Measurements from ENCODE around the gene FAM180A.

FAM180A gene

GRCh38 chr7:135782377-135782776 is 33.8 kb upstream of the FAM180A start:
- TF ChIP-seq GATA2 (IDR thresholded peaks at IDR 0.05; ENCODE audit: low read depth, low read length), result no peak
- no peak for TF ChIP-seq GATA3 (IDR thresholded peaks at IDR 0.05; ENCODE audit: low read depth, low read length)

- no peak for TF ChIP-seq GATA3 (IDR thresholded peaks at IDR 0.05; ENCODE audit: low read depth, low read length)
- no peak for TF ChIP-seq GATA2 (IDR thresholded peaks at IDR 0.05; ENCODE audit: low read depth, low read length)
Observed at GRCh38 chr7:135777626-135778398, 29.2 kb upstream of the FAM180A start.

GRCh38 chr7:135775230-135775629 is 26.6 kb upstream of the FAM180A start:
- TF ChIP-seq GATA3 (IDR thresholded peaks at IDR 0.05; ENCODE audit: low read depth, low read length), result no peak
- TF ChIP-seq GATA2 (IDR thresholded peaks at IDR 0.05; ENCODE audit: low read depth, low read length), result no peak

GRCh38 chr7:135774284-135774683 is 25.7 kb upstream of the FAM180A start:
- TF ChIP-seq GATA3 (IDR thresholded peaks at IDR 0.05; ENCODE audit: low read depth, low read length), result no peak
- no peak for TF ChIP-seq GATA2 (IDR thresholded peaks at IDR 0.05; ENCODE audit: low read depth, low read length)

GRCh38 chr7:135773464-135773863 is 24.9 kb upstream of the FAM180A start:
- no peak for TF ChIP-seq GATA3 (IDR thresholded peaks at IDR 0.05; ENCODE audit: low read depth, low read length)
- TF ChIP-seq GATA2 (IDR thresholded peaks at IDR 0.05; ENCODE audit: low read depth, low read length), result no peak

- TF ChIP-seq GATA3 (IDR thresholded peaks at IDR 0.05; ENCODE audit: low read depth, low read length), result no peak
- TF ChIP-seq GATA2 (IDR thresholded peaks at IDR 0.05; ENCODE audit: low read depth, low read length), result no peak
Observed at GRCh38 chr7:135772639-135773222, 24.1 kb upstream of the FAM180A start.

- TF ChIP-seq GATA2 (IDR thresholded peaks at IDR 0.05; ENCODE audit: low read depth, low read length), result no peak
- no peak for TF ChIP-seq GATA3 (IDR thresholded peaks at IDR 0.05; ENCODE audit: low read depth, low read length)
Observed at GRCh38 chr7:135771961-135772638, 23.5 kb upstream of the FAM180A start.

- TF ChIP-seq GATA3 (IDR thresholded peaks at IDR 0.05; ENCODE audit: low read depth, low read length) (no peak), GATA2 (IDR thresholded peaks at IDR 0.05; ENCODE audit: low read depth, low read length) (no peak)
Observed at GRCh38 chr7:135771051-135771450, 22.4 kb upstream of the FAM180A start.

GRCh38 chr7:135770139-135770710 is 21.6 kb upstream of the FAM180A start:
- no peak for TF ChIP-seq GATA3 (IDR thresholded peaks at IDR 0.05; ENCODE audit: low read depth, low read length)
- TF ChIP-seq GATA2 (IDR thresholded peaks at IDR 0.05; ENCODE audit: low read depth, low read length), result no peak

GRCh38 chr7:135769005-135769802 is 20.6 kb upstream of the FAM180A start:
- no peak for TF ChIP-seq GATA2 (IDR thresholded peaks at IDR 0.05; ENCODE audit: low read depth, low read length)
- no peak for TF ChIP-seq GATA3 (IDR thresholded peaks at IDR 0.05; ENCODE audit: low read depth, low read length)

- TF ChIP-seq GATA2 (IDR thresholded peaks at IDR 0.05; ENCODE audit: low read depth, low read length) (no peak), GATA3 (IDR thresholded peaks at IDR 0.05; ENCODE audit: low read depth, low read length) (no peak)
Observed at GRCh38 chr7:135768467-135768866, 19.9 kb upstream of the FAM180A start.

GRCh38 chr7:135768064-135768463 is 19.5 kb upstream of the FAM180A start:
- TF ChIP-seq GATA3 (IDR thresholded peaks at IDR 0.05; ENCODE audit: low read depth, low read length) (no peak), GATA2 (IDR thresholded peaks at IDR 0.05; ENCODE audit: low read depth, low read length) (no peak)

- TF ChIP-seq GATA2 (IDR thresholded peaks at IDR 0.05; ENCODE audit: low read depth, low read length) (no peak), GATA3 (IDR thresholded peaks at IDR 0.05; ENCODE audit: low read depth, low read length) (no peak)
Observed at GRCh38 chr7:135763261-135763660, 14.6 kb upstream of the FAM180A start.

Measured in SH-SY5Y (cell line).